ENCODE measurements around the gene LILRA2. TPM values are rescaled to one million over a fixed set of nuclear protein-coding genes. Genes with fewer than 3 reads are reported as not detected.
"Not testable (repeated sequence)": the region's sequence is repeated elsewhere in the genome, so short reads cannot be mapped to it uniquely, and the experiment has no call there.

Gene LILRA2
- polyA plus RNA-seq, 1 donor from 2014 or later, result not detected

- Histone ChIP-seq H3K36me3 (ENCODE audit: insufficient read depth, low read length) (no peaks in the 10 kb centered on the region), H3F3A (ENCODE audit: insufficient read depth, low read length, poor library complexity, severe bottlenecking) (no peaks in the 10 kb centered on the region), H3K9ac (ENCODE audit: low read length) (no peak overlapping the region), H3K79me2 (replicated peaks; ENCODE audit: insufficient read depth, low read length) (no peaks in the 10 kb centered on the region), H4K20me1 (ENCODE audit: insufficient read depth) (no peaks in the 10 kb centered on the region), H3K4me3 (ENCODE audit: low read length) (no peak overlapping the region), H3K27me3 (ENCODE audit: insufficient read depth, low read depth, low read length) (no peaks in the 10 kb centered on the region), H3K9me3 (ENCODE audit: low read length) (no peaks in the 10 kb centered on the region), H3K27ac (ENCODE audit: low read length) (no peak overlapping the region), H2AFZ (ENCODE audit: low read depth, low read length) (no peak overlapping the region), H3K4me2 (ENCODE audit: low read length) (no peak overlapping the region), H3K9me2 (ENCODE audit: insufficient read depth, low read length) (no peaks in the 10 kb centered on the region)
- no peak for TF ChIP-seq SMC3 (conservative IDR thresholded peaks at IDR 0.05; ENCODE audit: poor library complexity)
- TF ChIP-seq POLR2AphosphoS5 (IDR thresholded peaks at IDR 0.05), result no peak
These were observed 53.2 kb downstream of the LILRA2 start for GRCh38 chr19:54626757-54627156.

DNA sequence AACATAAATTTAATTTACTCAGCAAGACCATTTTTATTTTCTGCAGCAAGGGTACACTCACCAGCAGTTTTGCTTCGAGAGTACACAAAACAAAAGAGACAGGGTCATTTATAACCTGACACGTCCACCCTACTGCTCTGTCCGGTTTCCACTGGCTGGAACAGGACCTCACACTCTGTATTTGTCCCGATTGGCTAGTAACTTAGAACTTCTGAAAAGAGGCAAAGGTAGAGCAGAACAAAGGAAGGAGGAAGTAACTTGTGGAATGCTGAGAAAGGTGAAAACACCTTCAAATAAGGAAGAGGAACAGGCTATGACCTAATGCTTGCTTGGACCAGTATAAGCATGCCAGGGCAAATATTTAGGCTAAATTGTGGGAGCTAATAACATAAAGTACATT, 54.3 kb downstream of the LILRA2 start:
- not testable (repeated sequence) for H3K27me3 ChIP-seq (ENCODE audit: insufficient read depth, low read depth, low read length); H3K9ac ChIP-seq (ENCODE audit: low read length); H3K9me3 ChIP-seq (ENCODE audit: low read length)

GRCh38 chr19:54630262-54630661, 56.7 kb downstream of the LILRA2 start, which contains the start of gene LILRB1:
LILRB1 (plus strand) TSS chr19:54630484; CDS start chr19:54631074, 590 bp downstream.
- not testable (repeated sequence) for H4K20me1 ChIP-seq (ENCODE audit: insufficient read depth); H3F3A ChIP-seq (ENCODE audit: insufficient read depth, low read length, poor library complexity, severe bottlenecking); H3K9me3 ChIP-seq (ENCODE audit: low read length); H3K79me2 ChIP-seq (replicated peaks; ENCODE audit: insufficient read depth, low read length); H3K9ac ChIP-seq (ENCODE audit: low read length); H3K27me3 ChIP-seq (ENCODE audit: insufficient read depth, low read depth, low read length); H3K4me2 ChIP-seq (ENCODE audit: low read length); H3K9me2 ChIP-seq (ENCODE audit: insufficient read depth, low read length); H3K36me3 ChIP-seq (ENCODE audit: insufficient read depth, low read length); H3K4me3 ChIP-seq (ENCODE audit: low read length); H2AFZ ChIP-seq (ENCODE audit: low read depth, low read length); H3K27ac ChIP-seq (ENCODE audit: low read length)

More for the DNA sequence above, 54.3 kb downstream of the LILRA2 start:
- not testable (repeated sequence) for H3K4me2 ChIP-seq (ENCODE audit: low read length); H4K20me1 ChIP-seq (ENCODE audit: insufficient read depth); H3K4me3 ChIP-seq (ENCODE audit: low read length); H3K36me3 ChIP-seq (ENCODE audit: insufficient read depth, low read length); H3K79me2 ChIP-seq (replicated peaks; ENCODE audit: insufficient read depth, low read length); H3F3A ChIP-seq (ENCODE audit: insufficient read depth, low read length, poor library complexity, severe bottlenecking); H3K27ac ChIP-seq (ENCODE audit: low read length); H3K9me2 ChIP-seq (ENCODE audit: insufficient read depth, low read length); H2AFZ ChIP-seq (ENCODE audit: low read depth, low read length)

DNA sequence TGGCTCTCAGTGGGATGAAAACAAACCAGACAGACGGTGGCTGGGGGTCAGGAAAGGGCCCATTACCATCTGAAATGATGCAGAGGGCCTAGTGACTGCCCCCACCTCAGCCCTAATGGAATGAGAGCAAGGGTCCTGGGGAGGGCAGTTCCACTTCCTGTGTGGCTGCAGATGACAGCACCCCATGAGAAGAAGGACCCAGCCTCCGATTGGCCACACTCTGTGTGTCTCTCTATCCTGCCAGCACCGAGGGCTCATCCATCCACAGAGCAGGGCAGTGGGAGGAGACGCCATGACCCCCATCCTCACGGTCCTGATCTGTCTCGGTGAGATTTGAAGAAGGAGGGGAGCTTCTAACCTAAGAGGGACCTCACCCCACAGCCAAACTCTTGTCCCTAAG, 57.2 kb downstream of the LILRA2 start:
- H3K36me3 ChIP-seq (ENCODE audit: insufficient read depth, low read length), result no peaks in the 10 kb centered on the region
- no peak overlapping the region for H3K9ac ChIP-seq (ENCODE audit: low read length)
- no peaks in the 10 kb centered on the region for H3F3A ChIP-seq (ENCODE audit: insufficient read depth, low read length, poor library complexity, severe bottlenecking)
- no peaks in the 10 kb centered on the region for H4K20me1 ChIP-seq (ENCODE audit: insufficient read depth)
- H3K27ac ChIP-seq (ENCODE audit: low read length), result no peak overlapping the region
- no peak overlapping the region for H2AFZ ChIP-seq (ENCODE audit: low read depth, low read length)
- H3K4me2 ChIP-seq (ENCODE audit: low read length), result no peak overlapping the region
- no peaks in the 10 kb centered on the region for H3K79me2 ChIP-seq (replicated peaks; ENCODE audit: insufficient read depth, low read length)
- no peak for TF ChIP-seq POLR2AphosphoS5 (IDR thresholded peaks at IDR 0.05)
- no peak for TF ChIP-seq EP300 (conservative IDR thresholded peaks at IDR 0.05; ENCODE audit: poor library complexity, severe bottlenecking)
- no peak for TF ChIP-seq REST (IDR thresholded peaks at IDR 0.05; ENCODE audit: borderline replicate concordance)
- TF ChIP-seq EZH2 (IDR thresholded peaks at IDR 0.05; ENCODE audit: borderline replicate concordance, insufficient read depth, low read length, poor library complexity, severe bottlenecking), result no peak
- TF ChIP-seq, protein P1, sequence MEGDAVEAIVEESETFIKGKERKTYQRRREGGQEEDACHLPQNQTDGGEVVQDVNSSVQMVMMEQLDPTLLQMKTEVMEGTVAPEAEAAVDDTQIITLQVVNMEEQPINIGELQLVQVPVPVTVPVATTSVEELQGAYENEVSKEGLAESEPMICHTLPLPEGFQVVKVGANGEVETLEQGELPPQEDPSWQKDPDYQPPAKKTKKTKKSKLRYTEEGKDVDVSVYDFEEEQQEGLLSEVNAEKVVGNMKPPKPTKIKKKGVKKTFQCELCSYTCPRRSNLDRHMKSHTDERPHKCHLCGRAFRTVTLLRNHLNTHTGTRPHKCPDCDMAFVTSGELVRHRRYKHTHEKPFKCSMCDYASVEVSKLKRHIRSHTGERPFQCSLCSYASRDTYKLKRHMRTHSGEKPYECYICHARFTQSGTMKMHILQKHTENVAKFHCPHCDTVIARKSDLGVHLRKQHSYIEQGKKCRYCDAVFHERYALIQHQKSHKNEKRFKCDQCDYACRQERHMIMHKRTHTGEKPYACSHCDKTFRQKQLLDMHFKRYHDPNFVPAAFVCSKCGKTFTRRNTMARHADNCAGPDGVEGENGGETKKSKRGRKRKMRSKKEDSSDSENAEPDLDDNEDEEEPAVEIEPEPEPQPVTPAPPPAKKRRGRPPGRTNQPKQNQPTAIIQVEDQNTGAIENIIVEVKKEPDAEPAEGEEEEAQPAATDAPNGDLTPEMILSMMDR (IDR thresholded peaks at IDR 0.05; ENCODE audit: poor library complexity, severe bottlenecking), result no peak
- no peak for TF ChIP-seq RAD21 (conservative IDR thresholded peaks at IDR 0.05)
- TF ChIP-seq TAF1 (IDR thresholded peaks at IDR 0.05; ENCODE audit: low read depth), result no peak
- no peak for TF ChIP-seq MXI1 (conservative IDR thresholded peaks at IDR 0.05; ENCODE audit: poor library complexity, severe bottlenecking)
- TF ChIP-seq SMC3 (conservative IDR thresholded peaks at IDR 0.05; ENCODE audit: poor library complexity), result no peak
- H3K9me3 ChIP-seq (ENCODE audit: low read length), result peaks cover 2% of the 10 kb centered on the region
- H3K4me3 ChIP-seq (ENCODE audit: low read length), result no peak overlapping the region
- no peaks in the 10 kb centered on the region for H3K27me3 ChIP-seq (ENCODE audit: insufficient read depth, low read depth, low read length)
- no peaks in the 10 kb centered on the region for H3K9me2 ChIP-seq (ENCODE audit: insufficient read depth, low read length)

GRCh38 chr19:54631489-54632337, 58.1 kb downstream of the LILRA2 start:
- H3K4me3 ChIP-seq (ENCODE audit: low read length); H3K9me3 ChIP-seq (ENCODE audit: low read length): not testable (repeated sequence)

More at GRCh38 chr19:54631489-54632337, 58.1 kb downstream of the LILRA2 start:
- H2AFZ ChIP-seq (ENCODE audit: low read depth, low read length); H3K9me2 ChIP-seq (ENCODE audit: insufficient read depth, low read length); H3K9ac ChIP-seq (ENCODE audit: low read length); H3K27ac ChIP-seq (ENCODE audit: low read length); H4K20me1 ChIP-seq (ENCODE audit: insufficient read depth); H3F3A ChIP-seq (ENCODE audit: insufficient read depth, low read length, poor library complexity, severe bottlenecking); H3K36me3 ChIP-seq (ENCODE audit: insufficient read depth, low read length); H3K27me3 ChIP-seq (ENCODE audit: insufficient read depth, low read depth, low read length); H3K4me2 ChIP-seq (ENCODE audit: low read length); H3K79me2 ChIP-seq (replicated peaks; ENCODE audit: insufficient read depth, low read length): not testable (repeated sequence)
